HG02798 (cell line): Measurements from ENCODE around the gene GIPC3.
"Not testable (repeated sequence)": the region's sequence is repeated elsewhere in the genome, so short reads cannot be mapped to it uniquely, and the experiment has no call there.

ENCODE experiments used
- ATAC-seq: cut with Tn5 transposase; IDR thresholded peaks from one replicate; pipeline ENCODE4 v1.9.1; 2021; ENCODE audit warnings: mild to moderate bottlenecking; ENCODE audit not compliant: unreplicated experiment, poor library complexity

The GIPC3 gene

GRCh38 chr19:3549816-3550215 is 35.5 kb upstream of the GIPC3 start:
- no peak for ATAC-seq

DNA sequence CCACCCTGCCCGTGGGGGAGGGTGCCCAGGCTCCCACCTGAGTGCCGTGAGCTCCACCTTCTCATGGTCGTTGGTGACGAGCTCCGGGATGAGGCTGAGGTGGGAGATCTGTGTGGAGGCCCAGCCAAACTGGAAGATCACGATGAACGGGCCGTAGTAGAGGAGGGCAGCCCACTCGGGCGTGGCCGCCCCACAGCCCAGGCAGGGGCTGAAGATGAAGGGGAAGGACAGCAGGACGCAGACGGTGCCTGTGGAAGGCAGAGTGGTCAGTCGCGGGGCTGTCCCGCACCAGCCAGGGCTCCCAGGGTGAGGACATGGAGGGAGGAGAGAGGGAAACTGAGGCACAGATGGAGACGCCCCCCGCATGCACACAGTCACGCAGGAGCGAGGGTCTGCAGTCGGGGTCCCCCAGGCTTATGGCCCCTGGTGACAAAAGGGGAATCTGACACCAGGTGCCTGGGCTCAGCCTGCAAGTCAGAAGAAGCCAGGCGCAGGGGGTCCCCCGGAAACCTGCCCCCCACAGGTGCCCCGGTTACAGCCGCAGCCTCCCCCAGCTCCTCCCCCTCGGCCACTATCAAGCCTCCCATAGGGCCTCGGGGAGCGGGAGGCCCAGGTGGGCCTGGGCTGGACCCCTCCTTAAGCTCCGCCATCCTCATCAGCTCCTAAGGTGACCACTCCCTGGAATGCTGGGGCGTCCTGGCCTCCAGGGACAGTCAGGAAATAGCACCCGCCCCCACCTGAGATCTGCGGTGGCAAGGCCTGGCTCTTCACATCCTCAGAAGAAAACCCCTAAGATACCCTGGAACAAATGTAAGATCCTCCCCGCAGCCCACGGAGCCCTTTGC is 34.1 kb upstream of the GIPC3 start:
- no peak for ATAC-seq

GRCh38 chr19:3551792-3552095 is 33.5 kb upstream of the GIPC3 start:
- no peak for ATAC-seq

- no peak for ATAC-seq
These were observed 30.8 kb upstream of the GIPC3 start for GRCh38 chr19:3554254-3555083.

DNA sequence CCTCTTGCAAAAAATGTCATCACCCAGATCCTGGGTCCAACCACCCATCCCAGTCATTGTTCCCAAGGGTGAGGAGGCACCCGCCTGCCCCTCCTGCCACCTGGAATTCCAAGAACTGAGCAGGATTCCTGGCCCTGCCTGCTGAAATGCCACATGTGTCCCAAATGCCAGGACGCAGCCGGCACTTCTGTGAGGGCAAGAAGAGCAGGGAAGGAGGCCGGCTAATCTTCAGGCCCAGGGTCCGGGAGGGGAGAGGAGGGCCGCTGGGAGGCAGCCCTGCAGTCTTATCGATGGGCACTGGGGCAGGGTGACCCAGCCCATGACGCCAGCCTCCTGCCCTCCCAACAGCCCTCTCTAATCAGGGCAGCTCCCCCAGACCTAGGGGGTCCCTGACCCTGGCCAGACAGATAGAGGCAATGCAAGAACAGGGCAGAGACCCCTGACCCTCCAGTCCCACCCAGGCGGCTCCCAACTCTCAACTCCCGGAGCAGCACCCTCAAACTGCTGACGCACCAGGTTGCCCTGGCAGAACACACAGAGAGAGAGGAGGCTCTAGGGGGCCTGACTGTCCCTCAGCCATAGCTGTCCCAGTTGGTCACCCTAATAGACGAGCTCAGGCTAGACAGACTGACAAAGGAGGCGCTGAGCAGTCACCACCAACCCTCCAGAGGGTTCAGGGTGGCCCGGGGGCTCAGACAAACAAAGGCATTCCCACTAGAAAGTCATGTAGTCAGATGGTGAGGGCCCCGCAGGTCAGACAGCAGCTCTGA is 29.4 kb upstream of the GIPC3 start:
- ATAC-seq, result no peak

GRCh38 chr19:3556423-3556977 is 28.8 kb upstream of the GIPC3 start:
- no peak for ATAC-seq

DNA sequence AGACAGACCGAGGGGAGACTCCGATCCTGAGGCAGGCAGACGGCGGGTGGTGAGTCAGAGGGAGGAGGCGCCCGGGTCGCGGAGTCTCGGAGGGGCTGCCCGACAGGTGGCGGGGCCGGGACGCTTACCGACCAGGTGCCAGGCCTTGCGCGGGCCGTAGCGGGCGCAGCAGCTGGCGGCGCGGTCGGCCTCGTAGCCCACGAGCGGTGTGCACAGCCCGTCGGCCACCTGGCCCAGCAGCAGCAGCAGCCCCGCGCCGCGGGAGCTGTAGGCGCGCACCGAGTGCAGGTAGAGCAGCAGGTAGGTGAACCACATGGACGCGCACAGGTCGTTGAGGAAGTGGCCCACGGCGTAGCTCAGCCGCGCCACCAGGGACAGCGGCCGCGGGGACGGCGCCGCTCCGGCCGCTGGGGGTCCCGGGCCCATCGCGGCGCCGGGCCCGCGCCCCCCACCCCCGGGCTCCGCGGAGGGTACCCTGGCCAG is 28.3 kb upstream of the GIPC3 start:
- ATAC-seq, result no peak

- ATAC-seq, result peak; percentile 94
These were observed 27.6 kb upstream of the GIPC3 start, which contains the start of gene MFSD12 for GRCh38 chr19:3557461-3558248. TSS of gene MFSD12 (minus strand) at chr19:3557586. CDS start at chr19:3557403, 183 bp downstream.

GRCh38 chr19:3563709-3564524 is 21.4 kb upstream of the GIPC3 start:
- ATAC-seq, result no peak

GRCh38 chr19:3565139-3565538 is 20.1 kb upstream of the GIPC3 start:
- ATAC-seq, result no peak

- not testable (repeated sequence) for ATAC-seq
These were observed 15.2 kb upstream of the GIPC3 start for GRCh38 chr19:3570042-3570441.

GRCh38 chr19:3570606-3571011 is 14.7 kb upstream of the GIPC3 start:
- no peak for ATAC-seq

DNA sequence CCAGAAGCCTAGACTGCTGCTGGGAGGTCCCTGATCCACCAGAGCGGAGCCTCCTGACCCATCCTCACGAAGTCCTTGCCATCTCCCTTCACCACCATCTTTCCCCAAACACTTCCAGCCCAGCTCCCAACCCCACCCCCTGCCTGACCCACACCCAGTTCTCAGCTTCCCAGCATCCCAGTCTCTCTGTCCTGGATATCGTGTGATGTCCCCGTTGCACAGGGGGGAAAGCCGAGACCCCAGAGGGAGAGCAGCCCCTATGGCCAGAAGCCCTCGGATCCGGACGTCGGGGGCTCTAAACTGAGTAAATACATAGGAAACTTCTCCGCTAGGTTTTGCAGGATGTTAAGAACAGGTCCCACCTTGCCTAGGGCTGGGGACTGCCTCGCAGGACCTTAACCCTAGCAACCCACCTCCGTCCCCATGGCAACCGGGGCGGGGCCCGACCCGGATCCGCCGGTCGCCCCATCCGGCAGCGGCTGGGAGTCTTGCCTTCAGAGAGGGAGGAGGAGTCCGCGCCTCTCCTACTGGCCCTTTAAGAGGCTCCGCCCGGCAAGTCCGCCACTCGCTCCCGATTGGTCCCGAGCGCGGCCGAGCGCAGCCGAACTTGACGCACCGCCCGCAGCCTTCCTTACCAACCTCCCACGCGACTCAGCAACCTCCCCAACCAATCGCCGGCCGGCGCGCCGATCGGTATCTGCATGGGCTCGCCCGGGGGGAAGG is 13.0 kb upstream of the GIPC3 start:
- peak; percentile 90 for ATAC-seq

DNA sequence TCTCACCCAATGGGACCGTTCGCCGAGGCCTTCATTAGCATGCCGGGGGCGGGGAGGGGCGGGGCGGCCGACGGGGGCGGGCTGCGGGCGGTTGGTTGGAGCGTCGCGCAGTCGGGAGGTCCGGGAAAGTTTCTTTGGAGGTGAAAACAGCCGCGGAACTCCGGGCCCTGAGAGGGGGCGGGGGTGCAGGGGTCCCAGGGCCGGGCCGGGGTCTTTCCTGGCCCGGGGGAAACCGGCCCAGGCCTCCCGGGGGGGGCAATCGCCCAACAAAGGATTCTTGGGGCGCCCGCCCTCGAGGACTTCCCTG is 12.5 kb upstream of the GIPC3 start, which contains the start of gene HMG20B:
Gene HMG20B, plus strand, starts transcription at position 90 of the 307 bp plus-strand sequence. CDS start 366 bp downstream, outside the sequence.
- ATAC-seq, result no peak

GRCh38 chr19:3573162-3573857 is 12.0 kb upstream of the GIPC3 start:
- peak; percentile 0 for ATAC-seq

- peak; percentile 24 for ATAC-seq
These were observed 11.2 kb upstream of the GIPC3 start for GRCh38 chr19:3573858-3574637.

GRCh38 chr19:3575260-3575741 is 10.0 kb upstream of the GIPC3 start:
- no peak for ATAC-seq
